Neural progenitor cell (in vitro differentiated cells): ENCODE measurements around the gene SAMD3. TPM values are rescaled to one million over a fixed set of nuclear protein-coding genes. Genes with fewer than 3 reads are reported as not detected.

Experiments
- DNase-seq: peaks from one replicate; pipeline ENCODE4 v3.0.0-alpha.2; 2016; ENCODE audit warnings: low spot score
- H2AFZ ChIP-seq: fragments of 200-600 bp; sonication (generic); replicated peaks from 2 replicates; pipeline ENCODE4 v1.6.1; 2016; ENCODE audit warnings: antibody characterized with exemption
- H3F3A ChIP-seq: fragments of 200-600 bp; sonication (generic); 2 replicates; pipeline ENCODE4 v1.6.1; 2016; ENCODE audit warnings: antibody characterized with exemption, low read depth
- H3K27ac ChIP-seq: fragments of 200-600 bp; sonication (generic); 2 replicates; pipeline ENCODE4 v1.5.1; 2016; ENCODE audit warnings: mild to moderate bottlenecking
- H3K27me3 ChIP-seq: fragments of 200-600 bp; sonication (generic); 2 replicates; pipeline ENCODE4 v1.6.1; 2016; ENCODE audit warnings: mild to moderate bottlenecking, moderate library complexity
- H3K36me3 ChIP-seq: fragments of 200-600 bp; sonication (generic); 2 replicates; pipeline ENCODE4 v1.5.1; 2016
- H3K4me1 ChIP-seq: fragments of 200-600 bp; sonication (generic); 2 replicates; pipeline ENCODE4 v1.6.1; 2016; ENCODE audit warnings: mixed run types
- H3K4me2 ChIP-seq: fragments of 200-600 bp; sonication (generic); 2 replicates; pipeline ENCODE4 v1.6.1; 2016
- H3K4me3 ChIP-seq: fragments of 200-600 bp; sonication (generic); 2 replicates; pipeline ENCODE4 v1.5.1; 2016
- H3K79me2 ChIP-seq: fragments of 200-600 bp; sonication (generic); 2 replicates; pipeline ENCODE4 v1.6.1; 2016; ENCODE audit warnings: low read depth
- H3K9ac ChIP-seq: fragments of 200-600 bp; sonication (generic); 2 replicates; pipeline ENCODE4 v1.6.1; 2016
- H3K9me3 ChIP-seq: fragments of 200-600 bp; sonication (generic); 2 replicates; pipeline ENCODE4 v1.5.1; 2016; ENCODE audit warnings: low read depth
- H4K20me1 ChIP-seq: fragments of 200-600 bp; sonication (generic); 2 replicates; pipeline ENCODE4 v1.6.1; 2016; ENCODE audit warnings: low read depth
- H3K27ac Mint-ChIP-seq: 3 replicates; pipeline ENCODE4 v1.8.0; 2021; ENCODE audit warnings: mixed read lengths
- H3K27me3 Mint-ChIP-seq: 2 replicates; pipeline ENCODE4 v1.8.0; 2022; ENCODE audit warnings: low read depth, mild to moderate bottlenecking, inconsistent platforms, moderate library complexity, mixed read lengths; ENCODE audit not compliant: insufficient read depth
- H3K36me3 Mint-ChIP-seq: 3 replicates; pipeline ENCODE4 v1.8.0; 2021; ENCODE audit warnings: mixed read lengths
- H3K4me1 Mint-ChIP-seq: 3 replicates; pipeline ENCODE4 v1.8.0; 2021; ENCODE audit warnings: mixed read lengths
- H3K4me3 Mint-ChIP-seq: 3 replicates; pipeline ENCODE4 v1.8.0; 2021; ENCODE audit warnings: mild to moderate bottlenecking, moderate library complexity, mixed read lengths
- H3K9me3 Mint-ChIP-seq: 3 replicates; pipeline ENCODE4 v1.8.0; 2020; ENCODE audit warnings: mixed read lengths
- CTCF ChIP-seq: fragments of 200-600 bp; sonication (generic); IDR thresholded peaks from 2 replicates; pipeline ENCODE4 v1.5.1; 2017; ENCODE audit warnings: antibody characterized with exemption, mild to moderate bottlenecking
- EZH2 ChIP-seq: fragments of 200-600 bp; sonication (generic); IDR thresholded peaks from 2 replicates; pipeline ENCODE4 v1.6.1; 2017; ENCODE audit warnings: antibody characterized with exemption, mild to moderate bottlenecking, moderate library complexity
- EZH2phosphoT487 ChIP-seq: fragments of 200-600 bp; sonication (generic); IDR thresholded peaks from 2 replicates; pipeline ENCODE4 v1.6.1; 2017; ENCODE audit warnings: antibody characterized with exemption
- total RNA-seq: library from RNA; depleted of rRNA; stranded (reverse); fragments of >200 nt; gene quantifications from 2 replicates; pipeline ENCODE4 v1.2.3, GENCODE V29; 2015; ENCODE audit warnings: low replicate concordance

Gene SAMD3
- total RNA-seq, 1 donor from 2014 or later = 2.0 TPM

- no peak overlapping the region for H2AFZ ChIP-seq
- no peak overlapping the region for H3K27ac Mint-ChIP-seq
- H3K4me1 Mint-ChIP-seq = peaks cover 4% of the 10 kb centered on the region
These were observed 79.0 kb downstream of the SAMD3 start for GRCh38 chr6:130143709-130144108.

GRCh38 chr6:130140084-130140483, 82.7 kb downstream of the SAMD3 start:
- H3K36me3 Mint-ChIP-seq = peaks cover 43% of the 10 kb centered on the region
- H3K4me1 ChIP-seq = no peaks in the 10 kb centered on the region
- no peak overlapping the region for H3K4me2 ChIP-seq
- no peak for DNase-seq
- no peak overlapping the region for H3K27ac Mint-ChIP-seq
- no peak overlapping the region for H3K4me3 ChIP-seq
- H3K4me1 Mint-ChIP-seq = no peaks in the 10 kb centered on the region
- no peaks in the 10 kb centered on the region for H4K20me1 ChIP-seq
- no peak overlapping the region for H3K9ac ChIP-seq
- H3K36me3 ChIP-seq = no peaks in the 10 kb centered on the region
- no peaks in the 10 kb centered on the region for H3F3A ChIP-seq
- no peaks in the 10 kb centered on the region for H3K79me2 ChIP-seq
- H2AFZ ChIP-seq = no peak overlapping the region
- no peaks in the 10 kb centered on the region for H3K9me3 Mint-ChIP-seq
- H3K27ac ChIP-seq = no peak overlapping the region
- no peaks in the 10 kb centered on the region for H3K27me3 Mint-ChIP-seq
- H3K4me3 Mint-ChIP-seq = no peak overlapping the region
- no peaks in the 10 kb centered on the region for H3K27me3 ChIP-seq
- H3K9me3 ChIP-seq = no peaks in the 10 kb centered on the region
- TF ChIP-seq EZH2phosphoT487 (no peak), EZH2 (no peak), CTCF (no peak)

More at GRCh38 chr6:130143709-130144108, 79.0 kb downstream of the SAMD3 start:
- no peak for DNase-seq
- no peak overlapping the region for H3K27ac ChIP-seq
- no peak overlapping the region for H3K4me3 Mint-ChIP-seq
- no peak overlapping the region for H3K4me2 ChIP-seq
- no peaks in the 10 kb centered on the region for H4K20me1 ChIP-seq
- no peaks in the 10 kb centered on the region for H3K27me3 Mint-ChIP-seq
- no peaks in the 10 kb centered on the region for H3K9me3 ChIP-seq
- H3K9me3 Mint-ChIP-seq = no peaks in the 10 kb centered on the region
- peaks cover 23% of the 10 kb centered on the region for H3K36me3 Mint-ChIP-seq
- TF ChIP-seq CTCF = no peak
- TF ChIP-seq EZH2 = no peak
- TF ChIP-seq EZH2phosphoT487 = no peak
- no peaks in the 10 kb centered on the region for H3F3A ChIP-seq
- H3K4me3 ChIP-seq = no peak overlapping the region
- H3K9ac ChIP-seq = no peak overlapping the region
- H3K36me3 ChIP-seq = no peaks in the 10 kb centered on the region
- no peaks in the 10 kb centered on the region for H3K27me3 ChIP-seq
- no peaks in the 10 kb centered on the region for H3K79me2 ChIP-seq
- H3K4me1 ChIP-seq = no peaks in the 10 kb centered on the region

GRCh38 chr6:130138909-130139242, 83.9 kb downstream of the SAMD3 start:
- no peaks in the 10 kb centered on the region for H3K4me1 Mint-ChIP-seq
- H3K4me3 ChIP-seq = no peak overlapping the region
- TF ChIP-seq CTCF = no peak
- no peak for TF ChIP-seq EZH2phosphoT487
- no peak for TF ChIP-seq EZH2
- H3F3A ChIP-seq = no peaks in the 10 kb centered on the region
- H3K36me3 Mint-ChIP-seq = peaks cover 42% of the 10 kb centered on the region
- no peak overlapping the region for H3K27ac ChIP-seq
- no peaks in the 10 kb centered on the region for H3K79me2 ChIP-seq
- no peak overlapping the region for H3K4me2 ChIP-seq
- no peaks in the 10 kb centered on the region for H4K20me1 ChIP-seq
- H3K4me1 ChIP-seq = no peaks in the 10 kb centered on the region
- no peaks in the 10 kb centered on the region for H3K27me3 ChIP-seq
- H3K4me3 Mint-ChIP-seq = no peak overlapping the region
- no peak for DNase-seq
- no peak overlapping the region for H3K9ac ChIP-seq
- no peaks in the 10 kb centered on the region for H3K36me3 ChIP-seq
- no peak overlapping the region for H2AFZ ChIP-seq
- H3K9me3 ChIP-seq = no peaks in the 10 kb centered on the region
- no peaks in the 10 kb centered on the region for H3K9me3 Mint-ChIP-seq
- no peak overlapping the region for H3K27ac Mint-ChIP-seq
- no peaks in the 10 kb centered on the region for H3K27me3 Mint-ChIP-seq
